Femur (tissue), 1 donor: ENCODE results near the gene LILRB1.
"Not testable (repeated sequence)": the region's sequence is repeated elsewhere in the genome, so short reads cannot be mapped to it uniquely, and the experiment has no call there.

Source experiments
- DNase-seq: peaks from one replicate; pipeline ENCODE4 v3.0.0-alpha.2; 2017

The LILRB1 gene

GRCh38 chr19:54630262-54630661 lies at the start of gene LILRB1:
Gene LILRB1 (plus strand): TSS chr19:54630484. CDS start chr19:54631074, 590 bp downstream.
- DNase-seq = not testable (repeated sequence)

GRCh38 chr19:54586397-54586796 lies 43.9 kb upstream of the LILRB1 start:
- no peak for DNase-seq

GRCh38 chr19:54587026-54587425 lies 43.3 kb upstream of the LILRB1 start:
- DNase-seq = no peak

DNA sequence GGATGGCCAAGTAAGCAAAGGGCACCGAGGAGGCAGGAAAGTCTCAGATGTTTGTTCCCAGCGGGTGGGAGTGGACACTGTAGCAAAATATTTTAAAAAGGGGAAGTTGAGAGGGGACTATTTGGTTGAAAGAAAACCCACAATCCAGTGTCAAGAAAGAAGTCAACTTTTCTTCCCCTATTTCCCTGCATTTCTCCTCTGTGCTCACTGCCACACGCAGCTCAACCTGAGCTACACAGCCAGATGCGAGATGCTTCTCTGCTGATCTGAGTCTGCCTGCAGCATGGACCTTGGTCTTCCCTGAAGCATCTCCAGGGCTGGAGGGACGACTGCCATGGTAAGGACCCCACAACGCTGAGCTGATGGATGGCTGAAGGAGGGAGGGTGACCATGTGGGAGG lies 36.8 kb upstream of the LILRB1 start, which contains the start of gene LILRA1:
TSS of gene LILRA1 (plus strand) at position 188 of the 400 bp plus-strand sequence. CDS start 613 bp downstream, outside the sequence.
- not testable (repeated sequence) for DNase-seq

DNA sequence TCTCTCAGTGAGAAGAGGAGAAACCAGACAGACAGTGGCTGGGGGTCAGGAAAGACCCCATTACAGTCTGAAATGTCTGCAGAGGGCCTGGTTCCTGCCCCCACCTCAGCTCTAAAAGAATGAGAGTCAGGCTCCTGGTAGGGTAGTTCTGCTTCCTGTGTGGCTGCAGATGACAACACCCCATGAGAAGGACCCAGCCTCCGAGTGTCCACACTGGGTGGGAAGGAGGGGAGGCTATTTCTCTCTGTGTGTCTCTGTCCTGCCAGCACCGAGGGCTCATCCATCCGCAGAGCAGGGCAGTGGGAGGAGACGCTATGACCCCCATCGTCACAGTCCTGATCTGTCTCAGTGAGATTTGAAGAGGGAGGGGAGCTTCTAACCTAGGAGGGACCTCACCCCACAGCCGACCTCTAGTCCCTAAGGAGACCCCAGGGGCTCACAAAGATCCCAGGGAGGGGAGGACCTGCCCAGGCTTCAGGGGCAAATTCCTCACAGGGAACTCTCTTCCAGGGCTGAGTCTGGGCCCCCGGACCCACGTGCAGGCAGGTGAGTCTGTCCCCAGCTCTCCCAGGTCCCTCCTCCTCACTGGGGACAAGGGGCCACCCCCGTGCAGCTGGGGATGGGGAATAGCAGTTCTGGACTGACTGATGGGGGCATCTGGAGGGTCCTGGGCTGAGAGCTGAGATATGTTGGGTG lies 36.2 kb upstream of the LILRB1 start:
- DNase-seq = not testable (repeated sequence)

DNA sequence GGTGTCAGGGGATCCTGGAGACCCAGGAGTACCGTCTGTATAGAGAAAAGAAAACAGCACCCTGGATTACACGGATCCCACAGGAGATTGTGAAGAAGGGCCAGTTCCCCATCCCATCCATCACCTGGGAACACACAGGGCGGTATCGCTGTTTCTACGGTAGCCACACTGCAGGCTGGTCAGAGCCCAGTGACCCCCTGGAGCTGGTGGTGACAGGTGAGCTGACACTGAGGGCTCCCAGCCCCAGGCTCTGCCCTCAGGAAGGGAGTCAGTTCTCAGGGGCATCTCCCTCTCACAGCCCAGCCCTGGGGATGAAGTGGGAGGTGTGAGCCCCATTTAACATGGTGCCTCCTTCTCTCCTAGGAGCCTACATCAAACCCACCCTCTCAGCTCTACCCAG lies 35.5 kb upstream of the LILRB1 start:
- DNase-seq = no peak

DNA sequence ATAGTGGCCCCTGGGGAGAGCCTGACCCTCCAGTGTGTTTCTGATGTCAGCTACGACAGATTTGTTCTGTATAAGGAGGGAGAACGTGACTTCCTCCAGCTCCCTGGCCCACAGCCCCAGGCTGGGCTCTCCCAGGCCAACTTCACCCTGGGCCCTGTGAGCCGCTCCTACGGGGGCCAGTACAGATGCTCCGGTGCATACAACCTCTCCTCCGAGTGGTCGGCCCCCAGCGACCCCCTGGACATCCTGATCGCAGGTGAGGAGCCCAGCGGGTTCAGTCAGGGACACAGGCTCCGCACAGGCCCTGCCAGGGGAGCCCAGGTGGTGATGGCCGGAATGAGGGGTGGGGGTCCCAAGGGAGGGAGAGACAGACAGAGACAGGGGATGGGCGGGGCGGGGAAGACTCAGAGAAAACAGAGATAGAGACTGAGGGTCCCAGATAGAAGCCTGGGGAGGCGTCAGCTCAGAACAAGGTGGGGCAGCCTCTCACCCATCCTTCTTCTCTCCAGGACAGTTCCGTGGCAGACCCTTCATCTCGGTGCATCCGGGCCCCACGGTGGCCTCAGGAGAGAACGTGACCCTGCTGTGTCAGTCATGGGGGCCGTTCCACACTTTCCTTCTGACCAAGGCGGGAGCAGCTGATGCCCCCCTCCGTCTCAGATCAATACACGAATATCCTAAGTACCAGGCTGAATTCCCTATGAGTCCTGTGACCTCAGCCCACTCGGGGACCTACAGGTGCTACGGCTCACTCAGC lies 34.4 kb upstream of the LILRB1 start:
- DNase-seq = not testable (repeated sequence)

DNA sequence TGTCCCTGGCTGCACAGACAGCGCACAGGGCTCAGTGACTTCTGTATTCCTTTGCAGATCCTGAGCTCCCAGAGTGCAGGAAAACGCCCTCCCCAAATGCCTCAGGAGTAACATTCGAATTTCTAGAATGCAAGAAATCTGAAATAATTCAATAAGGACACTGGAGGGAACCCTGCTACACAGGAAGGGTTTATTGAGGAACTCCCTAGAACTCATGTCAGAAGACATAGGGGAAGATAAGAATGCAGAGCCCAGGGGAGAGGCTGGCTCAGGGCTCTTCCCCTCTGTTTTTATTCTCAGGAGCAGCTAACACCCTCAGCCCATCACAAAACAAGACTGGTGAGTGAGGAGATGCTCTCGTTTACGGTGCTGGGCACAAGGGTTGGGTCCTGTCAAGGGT lies 30.1 kb upstream of the LILRB1 start:
- no peak for DNase-seq

DNA sequence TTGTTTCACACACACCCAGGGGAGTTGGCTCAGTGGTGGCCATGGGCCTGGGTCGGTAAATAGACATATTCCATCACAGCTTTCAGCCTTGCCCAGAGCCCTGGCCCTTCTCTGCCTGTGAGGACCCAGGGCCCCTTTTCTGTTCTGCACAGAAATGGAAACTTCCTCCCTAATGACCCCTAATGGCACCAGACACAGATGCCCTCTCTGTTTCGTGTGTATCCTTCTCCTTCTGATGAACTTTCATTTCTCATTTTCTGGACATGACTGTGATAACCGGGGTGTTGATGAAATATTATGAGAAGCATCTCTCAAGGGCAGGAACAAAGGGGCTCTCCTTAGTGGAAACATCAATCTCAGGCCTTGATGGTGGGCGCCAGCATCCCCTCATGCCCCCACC lies 24.1 kb upstream of the LILRB1 start:
- no peak for DNase-seq

DNA sequence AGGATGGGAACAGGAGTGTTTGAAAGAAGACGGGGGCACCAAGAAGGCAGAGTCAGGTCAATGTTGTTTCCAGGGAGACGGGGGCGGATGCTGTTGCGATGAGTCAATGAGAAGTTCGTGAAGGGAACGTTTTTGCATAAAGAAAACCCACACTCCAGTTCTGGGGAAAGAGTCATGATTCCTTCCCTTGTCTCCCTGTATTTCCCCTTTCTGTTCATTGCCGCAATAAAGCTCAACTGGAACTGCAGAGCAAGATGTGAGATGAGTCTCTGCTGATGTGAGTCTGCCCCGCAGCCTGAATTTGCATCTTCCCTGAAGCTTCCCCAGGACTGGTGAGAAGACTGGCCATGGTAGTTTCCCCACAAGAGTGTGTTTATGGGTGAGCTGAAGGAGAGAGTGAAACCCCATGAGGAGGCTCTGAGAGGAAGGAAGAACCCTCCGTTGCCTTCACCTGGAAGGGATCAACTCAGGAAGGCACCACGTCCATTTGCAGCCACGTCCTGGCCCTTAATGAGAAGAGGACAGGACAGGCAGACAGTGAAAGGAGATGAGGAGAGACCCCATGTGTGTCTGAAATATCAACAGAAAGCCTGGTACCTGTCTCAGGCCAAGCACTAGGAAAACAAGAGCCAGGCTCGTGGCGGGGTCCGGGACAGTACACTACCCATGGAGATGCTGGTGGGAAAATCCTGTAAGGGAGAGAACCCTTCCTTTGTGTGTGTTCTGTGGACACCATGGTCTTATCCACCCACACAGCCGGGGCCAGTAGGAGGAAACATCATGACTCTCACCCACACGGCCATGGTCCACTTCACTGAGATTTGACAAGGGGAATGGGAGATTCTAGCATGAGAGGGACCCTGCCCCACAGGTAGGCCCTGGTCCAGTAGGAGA lies 23.1 kb upstream of the LILRB1 start:
- no peak for DNase-seq

DNA sequence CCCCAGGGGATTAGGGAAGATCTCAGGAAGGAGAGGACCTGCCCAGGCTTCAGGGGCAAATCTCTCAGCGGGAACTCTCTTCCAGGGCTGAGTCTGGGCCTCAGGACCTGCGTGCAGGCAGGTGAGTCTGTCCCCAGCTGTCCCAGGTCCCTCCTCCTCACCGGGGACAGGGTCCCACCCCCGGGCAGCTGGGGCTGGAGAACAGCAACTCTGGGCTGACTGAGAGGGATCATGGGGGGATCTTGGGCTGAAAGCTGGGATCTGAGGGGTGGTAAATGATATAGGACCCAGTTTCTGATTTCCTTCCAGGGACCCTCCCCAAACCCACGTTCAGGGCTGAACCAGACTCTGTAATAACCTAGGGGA lies 22.5 kb upstream of the LILRB1 start:
- DNase-seq = no peak

DNA sequence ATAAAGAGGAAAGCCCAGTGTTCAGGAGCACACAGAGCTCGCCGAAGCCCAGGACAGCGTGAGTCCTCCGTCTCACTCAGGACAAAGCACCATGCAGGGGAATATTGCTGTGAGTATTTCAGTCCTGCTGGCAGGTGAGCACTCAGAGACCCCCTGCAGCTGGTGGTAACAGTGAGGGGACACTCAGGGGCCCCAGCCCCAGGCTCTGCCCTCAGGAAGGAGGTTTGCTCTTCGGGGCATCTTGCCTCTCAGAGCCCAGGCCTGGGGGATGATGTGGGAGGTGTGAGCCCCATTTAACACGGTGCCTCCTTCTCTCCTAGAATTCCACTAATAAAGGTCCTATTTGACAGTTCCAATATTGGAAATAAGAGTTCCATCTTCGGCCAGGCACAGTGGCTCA lies 22.1 kb upstream of the LILRB1 start:
- DNase-seq = no peak

GRCh38 chr19:54608792-54609191 lies 21.5 kb upstream of the LILRB1 start:
- no peak for DNase-seq

DNA sequence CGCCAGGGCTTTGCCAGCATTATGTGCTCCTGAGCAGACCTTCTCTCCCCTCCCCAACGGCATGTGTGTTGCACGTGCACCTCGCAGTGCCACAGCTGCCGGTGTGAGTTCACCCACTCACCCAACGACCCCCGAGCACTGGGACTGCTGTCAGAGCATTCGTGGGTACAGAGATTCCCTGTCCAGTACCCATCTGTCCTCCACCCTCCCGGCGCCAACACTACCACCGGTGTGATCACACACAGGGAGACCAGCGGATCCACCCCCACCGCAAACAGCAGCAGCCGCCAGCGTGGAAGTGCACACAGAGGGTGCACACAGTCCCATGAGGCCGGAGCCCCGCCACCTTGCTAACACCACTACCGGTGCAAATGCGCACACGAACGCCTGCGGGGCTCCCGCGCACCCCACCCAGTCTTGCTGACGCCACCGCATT lies 20.9 kb upstream of the LILRB1 start:
- DNase-seq = no peak

GRCh38 chr19:54612428-54612827 lies 17.9 kb upstream of the LILRB1 start:
- DNase-seq = no peak

DNA sequence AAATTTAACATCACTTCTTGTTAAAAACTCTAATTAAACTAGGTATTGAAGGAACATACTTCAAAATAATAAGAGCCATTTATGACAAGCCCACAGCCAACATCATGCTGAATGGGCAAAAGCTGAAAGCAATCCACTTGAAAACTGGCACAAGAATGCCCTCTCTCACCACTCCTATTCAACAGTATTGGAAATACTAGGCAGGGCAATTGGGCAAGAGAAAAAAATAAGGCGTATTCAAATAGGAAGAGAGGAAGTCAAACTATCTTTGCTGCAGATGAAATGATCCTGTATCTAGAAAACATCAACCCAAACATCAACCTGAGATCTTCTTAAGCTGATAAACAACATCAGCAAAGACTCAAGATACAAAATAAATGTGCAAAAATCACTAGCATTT lies 15.6 kb upstream of the LILRB1 start:
- DNase-seq = no peak

DNA sequence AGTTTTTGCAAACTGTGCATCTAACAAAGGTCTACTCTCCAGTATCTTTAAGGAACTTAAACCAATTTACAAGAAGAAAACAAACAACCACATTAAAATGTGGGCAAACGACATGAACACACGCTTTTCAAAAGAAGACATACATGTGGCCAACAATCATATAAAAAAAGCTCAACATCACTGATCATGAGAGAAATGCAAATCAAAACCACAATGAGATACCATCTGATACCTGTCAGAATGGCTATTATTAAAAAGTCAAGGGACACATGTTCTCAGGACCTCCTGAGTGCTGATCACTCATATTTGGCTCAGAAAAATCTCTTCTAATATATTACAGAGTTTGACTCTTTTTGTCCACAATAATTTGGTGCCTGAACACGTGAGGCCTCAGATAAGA lies 14.2 kb upstream of the LILRB1 start:
- DNase-seq = no peak

- DNase-seq = no peak
Measured at GRCh38 chr19:54616821-54617560, 13.3 kb upstream of the LILRB1 start.

DNA sequence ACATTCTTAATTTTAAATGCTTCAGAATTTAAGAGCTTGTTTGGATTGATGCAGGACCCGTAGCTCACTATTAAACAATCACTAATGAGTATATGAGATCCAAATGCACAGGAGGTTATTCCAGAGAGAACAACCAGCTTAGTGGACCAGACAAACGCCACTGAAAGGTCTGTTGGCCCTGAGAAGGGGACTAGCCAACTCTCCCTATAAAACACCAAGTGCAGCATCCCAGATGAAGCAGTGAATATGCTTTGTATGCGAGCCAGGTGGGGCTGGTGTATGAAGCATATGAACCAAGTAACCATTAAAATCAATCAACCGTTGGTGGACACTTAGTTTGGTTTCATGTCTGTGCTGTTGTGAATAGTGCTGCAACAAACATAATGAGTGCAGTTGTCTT lies 9.8 kb upstream of the LILRB1 start:
- DNase-seq = no peak

GRCh38 chr19:54622431-54622830 lies 7.9 kb upstream of the LILRB1 start:
- DNase-seq = no peak

- DNase-seq = not testable (repeated sequence)
Measured at GRCh38 chr19:54624234-54624633, 6.0 kb upstream of the LILRB1 start.

DNA sequence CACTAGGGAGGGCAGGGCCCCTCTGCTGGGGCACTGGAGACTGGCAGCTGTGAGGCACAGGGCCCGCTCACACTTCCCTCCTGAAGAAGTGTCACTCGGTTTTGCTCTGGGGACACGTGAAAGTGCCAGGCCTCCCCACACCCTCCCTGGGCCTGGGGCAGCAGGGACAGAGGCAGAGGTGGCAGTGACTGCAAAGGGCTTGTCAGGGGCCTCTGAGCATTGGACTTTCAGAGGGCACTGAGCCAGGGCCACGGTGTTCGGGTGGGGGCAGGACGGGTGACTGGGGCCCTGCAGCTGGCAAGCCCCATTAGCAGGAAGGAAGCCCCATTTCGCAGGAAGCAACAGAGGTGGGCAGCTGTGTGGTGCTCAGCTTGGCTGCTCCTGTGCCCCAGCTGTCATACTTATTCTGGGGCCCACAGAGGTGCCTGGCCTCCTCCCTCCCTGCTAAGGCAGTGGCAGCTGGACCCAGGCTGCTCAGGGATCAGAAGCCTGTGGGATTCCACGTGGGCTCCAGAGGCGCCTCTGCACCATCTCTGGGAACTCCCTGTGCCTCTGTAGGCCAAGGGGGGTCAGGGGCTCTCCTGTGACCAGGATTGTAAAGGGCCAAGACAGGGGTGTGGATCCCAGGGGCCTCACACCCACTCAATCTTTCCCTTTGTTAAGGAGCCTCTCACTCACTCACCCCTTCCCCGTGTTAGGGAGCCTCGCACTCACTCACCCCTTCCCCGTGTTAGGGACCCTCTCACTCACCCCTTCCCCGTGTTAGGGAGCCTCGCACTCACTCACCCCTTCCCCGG lies 5.2 kb upstream of the LILRB1 start:
- DNase-seq = not testable (repeated sequence)
